Mucosa of rectum (tissue), 2 donors: ENCODE data around the gene CD93.

ENCODE experiments used
- H3K27ac ChIP-seq, 2 donors: one replicate each; pipeline ENCODE4 v1.7.0; 2013; ENCODE audit warnings: inconsistent platforms in 2 of 2, low read depth in 2 of 2, low read length in 2 of 2
- H3K27me3 ChIP-seq, 2 donors: one replicate each; pipeline ENCODE4 v1.7.0; 2013; ENCODE audit warnings: low read length in 2 of 2; ENCODE audit not compliant: control insufficient read depth in 2 of 2, insufficient read depth in 2 of 2
- H3K36me3 ChIP-seq, 2 donors: one replicate each; pipeline ENCODE4 v1.7.0; 2013; ENCODE audit warnings: low read length in 2 of 2; ENCODE audit not compliant: control insufficient read depth in 2 of 2, insufficient read depth in 2 of 2
- H3K4me1 ChIP-seq, 2 donors: one replicate each; pipeline ENCODE4 v1.7.0; 2013; ENCODE audit warnings: low read length in 2 of 2, mild to moderate bottlenecking in 1 of 2; ENCODE audit not compliant: control insufficient read depth in 2 of 2, insufficient read depth in 2 of 2
- H3K4me3 ChIP-seq, 2 donors: one replicate each; pipeline ENCODE4 v1.7.0; 2013; ENCODE audit warnings: low read length in 2 of 2
- H3K9ac ChIP-seq, 2 donors: one replicate each; pipeline ENCODE4 v1.7.0; 2013; ENCODE audit warnings: low read length in 2 of 2, low read depth in 1 of 2, mild to moderate bottlenecking in 1 of 2
- H3K9me3 ChIP-seq, 2 donors: one replicate each; pipeline ENCODE4 v1.7.0; 2013; ENCODE audit warnings: low read length in 2 of 2; ENCODE audit not compliant: control insufficient read depth in 2 of 2
- donor health status: healthy.
- donor health status: Normal muscosa, but diverticular disease.

The CD93 gene

GRCh38 chr20:23127506-23128279 is 41.6 kb upstream of the CD93 start:
- Histone ChIP-seq H3K9me3 (no peaks in the 10 kb centered on the region), H3K9ac (no peak overlapping the region), H3K27ac (no peak overlapping the region), H3K4me1 (no peaks in the 10 kb centered on the region), H3K36me3 (no peaks in the 10 kb centered on the region), H3K4me3 (no peak overlapping the region), H3K27me3 (no peaks in the 10 kb centered on the region)

- no peaks in the 10 kb centered on the region for H3K9me3 ChIP-seq
- no peaks in the 10 kb centered on the region for H3K4me1 ChIP-seq
- peak overlapping the region; percentile 18 to 59 for H3K27ac ChIP-seq
- H3K36me3 ChIP-seq: no peaks in the 10 kb centered on the region
- no peak overlapping the region for H3K9ac ChIP-seq
- H3K27me3 ChIP-seq: no peaks in the 10 kb centered on the region
- no peak overlapping the region for H3K4me3 ChIP-seq
Observed at GRCh38 chr20:23126281-23127061, 40.3 kb upstream of the CD93 start.

- no peaks in the 10 kb centered on the region for H3K27me3 ChIP-seq
- no peaks in the 10 kb centered on the region for H3K9me3 ChIP-seq
- no peaks in the 10 kb centered on the region for H3K4me1 ChIP-seq
- H3K36me3 ChIP-seq: no peaks in the 10 kb centered on the region
- peak overlapping the region; percentile 12 to 59 for H3K27ac ChIP-seq
- H3K9ac ChIP-seq: no peak overlapping the region
- H3K4me3 ChIP-seq: no peak overlapping the region
Observed at GRCh38 chr20:23125625-23126191, 39.6 kb upstream of the CD93 start.

GRCh38 chr20:23125159-23125558 is 39.0 kb upstream of the CD93 start:
- no peak overlapping the region for H3K9ac ChIP-seq
- H3K27me3 ChIP-seq: no peaks in the 10 kb centered on the region
- peak overlapping the region; percentile 28 to 53 for H3K27ac ChIP-seq
- H3K4me1 ChIP-seq: no peaks in the 10 kb centered on the region
- H3K36me3 ChIP-seq: no peaks in the 10 kb centered on the region
- H3K4me3 ChIP-seq: no peak overlapping the region
- no peaks in the 10 kb centered on the region for H3K9me3 ChIP-seq

GRCh38 chr20:23123886-23124285 is 37.8 kb upstream of the CD93 start:
- H3K9ac ChIP-seq: no peak overlapping the region
- H3K9me3 ChIP-seq: no peaks in the 10 kb centered on the region
- no peak overlapping the region for H3K27ac ChIP-seq
- H3K4me3 ChIP-seq: no peak overlapping the region
- H3K4me1 ChIP-seq: no peaks in the 10 kb centered on the region
- no peaks in the 10 kb centered on the region for H3K27me3 ChIP-seq
- no peaks in the 10 kb centered on the region for H3K36me3 ChIP-seq

GRCh38 chr20:23122796-23123655 is 36.9 kb upstream of the CD93 start:
- H3K9me3 ChIP-seq: no peaks in the 10 kb centered on the region
- H3K9ac ChIP-seq: no peak overlapping the region
- no peak overlapping the region for H3K4me3 ChIP-seq
- H3K4me1 ChIP-seq: no peaks in the 10 kb centered on the region
- H3K27me3 ChIP-seq: no peaks in the 10 kb centered on the region
- H3K27ac ChIP-seq: no peak overlapping the region
- no peaks in the 10 kb centered on the region for H3K36me3 ChIP-seq

GRCh38 chr20:23122321-23122720 is 36.2 kb upstream of the CD93 start:
- Histone ChIP-seq H3K36me3 (no peaks in the 10 kb centered on the region), H3K27ac (no peak overlapping the region), H3K4me3 (no peak overlapping the region), H3K27me3 (no peaks in the 10 kb centered on the region), H3K9ac (no peak overlapping the region), H3K4me1 (no peaks in the 10 kb centered on the region), H3K9me3 (no peaks in the 10 kb centered on the region)

- Histone ChIP-seq H3K36me3 (no peaks in the 10 kb centered on the region), H3K4me3 (no peak overlapping the region), H3K9ac (no peak overlapping the region), H3K27me3 (no peaks in the 10 kb centered on the region), H3K9me3 (no peaks in the 10 kb centered on the region), H3K27ac (no peak overlapping the region), H3K4me1 (no peaks in the 10 kb centered on the region)
Observed at GRCh38 chr20:23121751-23122320, 35.7 kb upstream of the CD93 start.

- no peaks in the 10 kb centered on the region for H3K4me1 ChIP-seq
- H3K9me3 ChIP-seq: no peaks in the 10 kb centered on the region
- H3K9ac ChIP-seq: no peak overlapping the region
- H3K36me3 ChIP-seq: no peaks in the 10 kb centered on the region
- H3K27ac ChIP-seq: no peak overlapping the region
- H3K27me3 ChIP-seq: no peaks in the 10 kb centered on the region
- H3K4me3 ChIP-seq: no peak overlapping the region
Observed at GRCh38 chr20:23120936-23121750, 35.0 kb upstream of the CD93 start.
